ENCODE results near the gene PHACTR1.

Gene PHACTR1

GRCh38 chr6:13172291-13172690 lies 455.7 kb downstream of the PHACTR1 start:
- no peak for DNase-seq

GRCh38 chr6:13175087-13175486 lies 458.5 kb downstream of the PHACTR1 start:
- DNase-seq = no peak

GRCh38 chr6:13175759-13176158 lies 459.2 kb downstream of the PHACTR1 start:
- DNase-seq = no peak

GRCh38 chr6:13177664-13178063 lies 461.1 kb downstream of the PHACTR1 start:
- no peak for DNase-seq

GRCh38 chr6:13178107-13178506 lies 461.5 kb downstream of the PHACTR1 start:
- DNase-seq = no peak

GRCh38 chr6:13180538-13180937 lies 464.0 kb downstream of the PHACTR1 start:
- DNase-seq = no peak

- DNase-seq = no peak
Observed at GRCh38 chr6:13181393-13181792, 464.8 kb downstream of the PHACTR1 start.

GRCh38 chr6:13183415-13184088 lies 467.0 kb downstream of the PHACTR1 start:
- no peak for DNase-seq

- no peak for DNase-seq
Observed at GRCh38 chr6:13184089-13184468, 467.5 kb downstream of the PHACTR1 start.

- no peak for DNase-seq
Observed at GRCh38 chr6:13184547-13184946, 468.0 kb downstream of the PHACTR1 start.

GRCh38 chr6:13186861-13187260 lies 470.3 kb downstream of the PHACTR1 start:
- no peak for DNase-seq

- no peak for DNase-seq
Observed at GRCh38 chr6:13187692-13188091, 471.1 kb downstream of the PHACTR1 start.

GRCh38 chr6:13188306-13188705 lies 471.7 kb downstream of the PHACTR1 start:
- no peak for DNase-seq

- no peak for DNase-seq
Observed at GRCh38 chr6:13189710-13190109, 473.1 kb downstream of the PHACTR1 start.

GRCh38 chr6:13190376-13190775 lies 473.8 kb downstream of the PHACTR1 start:
- DNase-seq = no peak

- no peak for DNase-seq
Observed at GRCh38 chr6:13191461-13191860, 474.9 kb downstream of the PHACTR1 start.

GRCh38 chr6:13194852-13195251 lies 478.3 kb downstream of the PHACTR1 start:
- DNase-seq = no peak

GRCh38 chr6:13195803-13196202 lies 479.2 kb downstream of the PHACTR1 start:
- DNase-seq = no peak

- DNase-seq = no peak
Observed at GRCh38 chr6:13198168-13198567, 481.6 kb downstream of the PHACTR1 start.

GRCh38 chr6:13201336-13201735 lies 484.8 kb downstream of the PHACTR1 start:
- no peak for DNase-seq

- no peak for DNase-seq
Observed at GRCh38 chr6:13203145-13203544, 486.6 kb downstream of the PHACTR1 start.

GRCh38 chr6:13205106-13205505 lies 488.5 kb downstream of the PHACTR1 start:
- no peak for DNase-seq

- no peak for DNase-seq
Observed at GRCh38 chr6:13212096-13212495, 495.5 kb downstream of the PHACTR1 start.

- DNase-seq = no peak
Observed at GRCh38 chr6:13212538-13212937, 496.0 kb downstream of the PHACTR1 start.

GRCh38 chr6:13215390-13215789 lies 498.8 kb downstream of the PHACTR1 start:
- no peak for DNase-seq

Measured in NCI-H1694 (cell line).